ENCODE measurements around the gene LRTM2.

Gene LRTM2

GRCh38 chr12:1800401-1801302, 19.7 kb upstream of the LRTM2 start:
- in situ Hi-C loops (cut with HindIII; ENCODE audit: low sequenced_read_pairs), result loop anchor here (25.0 kb wide), 1 partner anchor 137 kb away; no protein-coding TSS in a partner anchor
- DNase-seq (ENCODE audit: low read depth), result no peak
- TF ChIP-seq CTCF (IDR thresholded peaks at IDR 0.05; ENCODE audit: low read depth, low read length, missing control alignments), result peak; percentile 20
- H3K4me3 ChIP-seq (ENCODE audit: low read depth, low read length), result no peak overlapping the region

- DNase-seq (ENCODE audit: low read depth), result no peak
- TF ChIP-seq CTCF (IDR thresholded peaks at IDR 0.05; ENCODE audit: low read depth, low read length, missing control alignments), result no peak
- in situ Hi-C loops (cut with HindIII; ENCODE audit: low sequenced_read_pairs), result loop anchor here (25.0 kb wide), 1 partner anchor 136 kb away; no protein-coding TSS in a partner anchor
Measured at GRCh38 chr12:1801303-1801975, 18.9 kb upstream of the LRTM2 start.

GRCh38 chr12:1803736-1804135, 16.6 kb upstream of the LRTM2 start:
- no peak for TF ChIP-seq CTCF (IDR thresholded peaks at IDR 0.05; ENCODE audit: low read depth, low read length, missing control alignments)
- H3K4me3 ChIP-seq (ENCODE audit: low read depth, low read length), result no peak overlapping the region
- in situ Hi-C loops (cut with HindIII; ENCODE audit: low sequenced_read_pairs), result loop anchor here (25.0 kb wide), 1 partner anchor 134 kb away; no protein-coding TSS in a partner anchor
- no peak for DNase-seq (ENCODE audit: low read depth)

More at GRCh38 chr12:1801303-1801975, 18.9 kb upstream of the LRTM2 start:
- H3K4me3 ChIP-seq (ENCODE audit: low read depth, low read length), result no peak overlapping the region

- in situ Hi-C loops (cut with HindIII; ENCODE audit: low sequenced_read_pairs), result loop anchor here (25.0 kb wide), 1 partner anchor 133 kb away; no protein-coding TSS in a partner anchor
- no peak for TF ChIP-seq CTCF (IDR thresholded peaks at IDR 0.05; ENCODE audit: low read depth, low read length, missing control alignments)
- H3K4me3 ChIP-seq (ENCODE audit: low read depth, low read length), result no peak overlapping the region
- peak; percentile 64 for DNase-seq (ENCODE audit: low read depth)
Measured at GRCh38 chr12:1804545-1805332, 15.6 kb upstream of the LRTM2 start.

GRCh38 chr12:1805441-1806081, 14.8 kb upstream of the LRTM2 start:
- in situ Hi-C loops (cut with HindIII; ENCODE audit: low sequenced_read_pairs), result loop anchor here (25.0 kb wide), 1 partner anchor 132 kb away; no protein-coding TSS in a partner anchor
- no peak for DNase-seq (ENCODE audit: low read depth)
- no peak for TF ChIP-seq CTCF (IDR thresholded peaks at IDR 0.05; ENCODE audit: low read depth, low read length, missing control alignments)
- no peak overlapping the region for H3K4me3 ChIP-seq (ENCODE audit: low read depth, low read length)

Data from astrocyte of the cerebellum (primary cell).